ENCODE measurements around the gene FAM180B. TPM values are rescaled to one million over a fixed set of nuclear protein-coding genes. Genes with fewer than 3 reads are reported as not detected.

FAM180B gene
- polyA plus RNA-seq, 1 experiment: not detected

- Histone ChIP-seq H3K27me3 (ENCODE audit: control insufficient read depth, insufficient read depth, low read length) (no peaks in the 10 kb centered on the region), H3K4me3 (ENCODE audit: low read depth, low read length) (no peak overlapping the region), H3K9me3 (ENCODE audit: control insufficient read depth, insufficient read depth, low read length) (no peaks in the 10 kb centered on the region), H3K27ac (ENCODE audit: low read depth, low read length) (no peak overlapping the region)
- TF ChIP-seq CTCF (IDR thresholded peaks at IDR 0.05; ENCODE audit: low read depth, low read length): no peak
- DNase-seq (ENCODE audit: low read depth, low spot score): no peak
- ChIA-PET CTCF (interaction anchor here (4.3 kb wide), 1 partner anchor 242 kb away, joined by 39 read pairs; no protein-coding TSS in a partner anchor), POLR2A (no interaction called here)
Measured at GRCh38 chr11:47615249-47615648, 28.8 kb downstream of the FAM180B start.

DNA sequence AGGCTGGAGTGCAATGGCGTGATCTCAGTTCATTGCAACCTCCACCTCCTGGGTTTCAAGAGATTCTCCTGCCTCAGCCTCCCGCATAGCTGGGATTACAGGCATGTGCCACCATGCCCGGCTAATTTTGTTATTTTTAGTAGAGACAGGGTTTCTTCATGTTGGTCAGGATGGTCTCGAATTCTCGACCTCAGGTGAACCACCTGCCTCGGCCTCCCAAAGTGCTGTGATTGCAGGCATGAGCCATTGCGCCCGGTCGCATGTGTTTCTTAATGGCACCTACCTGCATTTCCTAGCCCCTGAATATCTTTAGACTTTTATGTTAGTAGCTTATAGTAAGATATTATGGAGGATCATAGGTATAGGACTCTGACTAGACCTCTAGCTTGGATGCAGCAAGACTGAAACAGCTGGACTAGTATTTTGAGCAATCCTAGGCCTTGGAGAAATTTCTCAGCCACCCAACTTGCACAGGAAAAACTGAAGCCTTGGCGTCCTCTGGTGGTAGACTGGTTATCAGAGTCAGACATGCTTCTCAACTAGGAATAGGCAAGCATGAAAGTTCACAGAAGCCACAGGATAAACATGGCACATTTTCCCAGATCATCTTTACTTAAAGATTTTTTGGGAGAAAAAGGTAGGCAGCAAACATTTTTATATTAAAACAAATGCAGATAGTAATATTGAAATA, 30.4 kb downstream of the FAM180B start:
- H3K27ac ChIP-seq (ENCODE audit: low read depth, low read length): no peak overlapping the region

GRCh38 chr11:47617417-47617809, 30.9 kb downstream of the FAM180B start:
- H3K27me3 ChIP-seq (ENCODE audit: control insufficient read depth, insufficient read depth, low read length): no peaks in the 10 kb centered on the region
- H3K9me3 ChIP-seq (ENCODE audit: control insufficient read depth, insufficient read depth, low read length): no peaks in the 10 kb centered on the region
- H3K27ac ChIP-seq (ENCODE audit: low read depth, low read length): no peak overlapping the region
- CTCF ChIA-PET: interaction anchor here (0.6 to 4.3 kb wide), 15 partner anchors 9 to 244 kb away, joined by 3 to 39 read pairs (median 6); partner anchors contain the start of genes CELF1, KBTBD4 and NDUFS3
- H3K4me3 ChIP-seq (ENCODE audit: low read depth, low read length): no peak overlapping the region
- DNase-seq (ENCODE audit: low read depth, low spot score): peak; percentile 44
- POLR2A ChIA-PET: interaction anchor here (0.8 to 1.3 kb wide), 2 partner anchors 9 to 218 kb away, joined by 3 to 5 read pairs; no protein-coding TSS in a partner anchor
- no peak for TF ChIP-seq CTCF (IDR thresholded peaks at IDR 0.05; ENCODE audit: low read depth, low read length)

More for the DNA sequence above, 30.4 kb downstream of the FAM180B start:
- Histone ChIP-seq H3K27me3 (ENCODE audit: control insufficient read depth, insufficient read depth, low read length) (no peaks in the 10 kb centered on the region), H3K9me3 (ENCODE audit: control insufficient read depth, insufficient read depth, low read length) (no peaks in the 10 kb centered on the region), H3K4me3 (ENCODE audit: low read depth, low read length) (no peak overlapping the region)
- TF ChIP-seq CTCF (IDR thresholded peaks at IDR 0.05; ENCODE audit: low read depth, low read length): peak; percentile 99
- POLR2A ChIA-PET: interaction anchor here (0.5 to 1.3 kb wide), 4 partner anchors 9 to 217 kb away, joined by 3 to 10 read pairs (median 4); no protein-coding TSS in a partner anchor
- peak; percentile 69 for DNase-seq (ENCODE audit: low read depth, low spot score)
- CTCF ChIA-PET: interaction anchor here (0.6 to 4.3 kb wide), 24 partner anchors 9 to 842 kb away, joined by 3 to 39 read pairs (median 4); partner anchors contain the start of genes CELF1, KBTBD4 and NDUFS3

DNA sequence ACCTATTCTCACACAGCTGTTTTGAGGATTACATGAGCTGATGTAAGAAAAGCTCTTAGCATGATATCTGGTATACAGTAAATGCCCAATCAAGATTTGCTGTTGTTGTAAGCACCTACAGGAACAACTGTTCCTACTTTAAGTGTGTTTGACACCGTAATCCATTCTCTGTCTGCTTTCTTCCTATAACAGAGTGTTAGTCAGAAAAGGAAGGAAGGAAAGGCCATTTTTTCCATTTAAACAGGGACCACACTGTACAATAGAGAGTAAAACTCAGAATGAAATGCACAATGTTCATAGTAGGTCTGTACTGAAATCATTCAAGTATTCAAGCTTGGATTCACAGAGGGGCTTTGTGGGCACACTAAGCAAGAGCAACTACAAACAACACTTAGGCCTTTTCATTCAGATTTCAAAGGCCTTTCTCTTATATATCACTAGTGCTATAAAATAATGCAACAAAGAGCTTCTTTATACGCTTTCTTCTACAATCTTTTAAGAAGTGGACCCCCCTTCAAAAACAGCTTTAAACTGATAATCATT, 34.4 kb downstream of the FAM180B start:
- no peak overlapping the region for H3K27ac ChIP-seq (ENCODE audit: low read depth, low read length)
- ChIA-PET CTCF (interaction anchor here (0.8 to 1.2 kb wide), 2 partner anchors 103 to 247 kb away, joined by 3 to 6 read pairs; no protein-coding TSS in a partner anchor), POLR2A (no interaction called here)

More for the DNA sequence above, 34.4 kb downstream of the FAM180B start:
- no peaks in the 10 kb centered on the region for H3K9me3 ChIP-seq (ENCODE audit: control insufficient read depth, insufficient read depth, low read length)
- H3K27me3 ChIP-seq (ENCODE audit: control insufficient read depth, insufficient read depth, low read length): no peaks in the 10 kb centered on the region
- DNase-seq (ENCODE audit: low read depth, low spot score): no peak
- H3K4me3 ChIP-seq (ENCODE audit: low read depth, low read length): no peak overlapping the region
- no peak for TF ChIP-seq CTCF (IDR thresholded peaks at IDR 0.05; ENCODE audit: low read depth, low read length)

Measured in AG04450 (cell line).